Heart left ventricle (tissue), 13 donors: ENCODE results near the gene CUBN.

Source experiments
- POLR2A ChIP-seq, 2 donors: fragments of 450-650 bp; IDR thresholded peaks; one replicate each; pipeline ENCODE4 v1.6.1; 2017; ENCODE audit warnings: antibody characterized with exemption in 2 of 2, mild to moderate bottlenecking in 2 of 2, moderate library complexity in 2 of 2
- TF ChIP-seq, protein P1 (sequence below), 12 donors: fragments of 200-600 bp; sonication (generic) in 4 of 12; IDR thresholded peaks; one replicate each; pipeline versions ENCODE4 v1.5.0 to v1.8.0; 2018 to 2022; ENCODE audit warnings: antibody characterized with exemption in 12 of 12, mild to moderate bottlenecking in 5 of 12
- donor health status: ischemic (EF 13 %, LVEDD 7.1; RV severe dilation, severe dysfunction).
- donor health status: DM: no; HTN: yes; CAD: no.
- donor health status: DM: no; HTN: no; CAD: no.
- donor health status: ischemic (EF 25% LVEDD 6.9; RV normal size, moderate dysfunction).
- donor health status: ischemic (EF 25% LVEDD 5.7; RV mildly dilated, moderate dysfunction).
- donor health status: ischemic (EF 35%, LVEDD 5.7; RV mildly dilated, moderate dysfunction).
- donor health status: nonischemic (EF 11% LVEDD 7.7; RV severe dilation, severe dysfunction).
- donor health status: DM: yes; HTN: yes; CAD: no.
- donor health status: PGD.
- donor health status: ischemic (EF 29% LVEDD 5.4; RV normal size, mild dysfunction).
- donor health status: nonischemic (EF 23%, LVEDD 6.1; RV moderate dilation, normal function).

DNA sequence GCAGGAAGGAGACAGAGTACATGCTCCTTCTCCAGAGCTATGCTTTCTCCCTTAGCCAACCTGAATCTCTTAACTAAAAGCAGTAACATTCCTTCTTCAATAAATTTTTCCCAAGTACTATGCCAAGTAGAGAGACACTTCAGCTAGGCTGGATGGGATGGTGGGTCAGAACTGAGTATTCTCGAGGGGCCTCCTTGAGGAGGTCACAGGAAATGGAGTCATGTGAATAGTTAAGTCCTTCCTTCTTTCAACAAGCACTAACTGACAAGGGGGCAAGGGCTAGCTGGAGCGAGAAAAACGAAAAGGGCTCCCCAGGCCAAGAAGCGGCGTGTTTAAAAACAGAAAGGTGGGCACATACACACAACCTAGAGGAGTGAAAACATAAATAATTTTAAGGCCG lies 317.8 kb downstream of the CUBN start:
- TF ChIP-seq, protein P1, sequence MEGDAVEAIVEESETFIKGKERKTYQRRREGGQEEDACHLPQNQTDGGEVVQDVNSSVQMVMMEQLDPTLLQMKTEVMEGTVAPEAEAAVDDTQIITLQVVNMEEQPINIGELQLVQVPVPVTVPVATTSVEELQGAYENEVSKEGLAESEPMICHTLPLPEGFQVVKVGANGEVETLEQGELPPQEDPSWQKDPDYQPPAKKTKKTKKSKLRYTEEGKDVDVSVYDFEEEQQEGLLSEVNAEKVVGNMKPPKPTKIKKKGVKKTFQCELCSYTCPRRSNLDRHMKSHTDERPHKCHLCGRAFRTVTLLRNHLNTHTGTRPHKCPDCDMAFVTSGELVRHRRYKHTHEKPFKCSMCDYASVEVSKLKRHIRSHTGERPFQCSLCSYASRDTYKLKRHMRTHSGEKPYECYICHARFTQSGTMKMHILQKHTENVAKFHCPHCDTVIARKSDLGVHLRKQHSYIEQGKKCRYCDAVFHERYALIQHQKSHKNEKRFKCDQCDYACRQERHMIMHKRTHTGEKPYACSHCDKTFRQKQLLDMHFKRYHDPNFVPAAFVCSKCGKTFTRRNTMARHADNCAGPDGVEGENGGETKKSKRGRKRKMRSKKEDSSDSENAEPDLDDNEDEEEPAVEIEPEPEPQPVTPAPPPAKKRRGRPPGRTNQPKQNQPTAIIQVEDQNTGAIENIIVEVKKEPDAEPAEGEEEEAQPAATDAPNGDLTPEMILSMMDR (IDR thresholded peaks at IDR 0.05), result no peak
- no peak for TF ChIP-seq POLR2A (IDR thresholded peaks at IDR 0.05)
